Stimulated activated CD4-positive, alpha-beta T cell treated with anti-CD3 and anti-CD28 coated beads, TNF-alpha, amount 100 ng/mL, for 48 hours (primary cell): ENCODE measurements around the gene DCT.

Experiments
- DNase-seq, 3 donors: peaks; one replicate each; pipeline ENCODE4 v3.0.0-alpha.2; 2020; ENCODE audit warnings: low read depth in 3 of 3

The DCT gene

DNA sequence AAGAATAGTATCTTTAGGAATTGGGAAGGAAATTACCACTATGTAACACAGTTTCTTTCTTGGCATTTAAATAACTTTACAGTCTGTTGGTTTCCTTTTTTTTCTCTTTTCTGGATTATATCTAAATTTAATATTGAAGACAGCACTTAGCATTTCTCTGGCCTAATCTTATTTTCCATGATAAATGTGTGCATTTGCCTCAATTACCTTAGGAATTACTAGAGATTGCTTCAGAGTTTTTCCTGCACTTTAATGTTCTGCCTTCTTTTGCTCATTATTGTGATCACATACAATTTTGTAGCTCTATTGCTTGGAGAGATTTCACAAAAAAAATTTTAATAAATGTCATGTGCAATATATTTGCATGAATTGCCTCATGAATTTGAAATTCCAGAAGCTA, 25.1 kb downstream of the DCT start:
- DNase-seq = no peak

DNA sequence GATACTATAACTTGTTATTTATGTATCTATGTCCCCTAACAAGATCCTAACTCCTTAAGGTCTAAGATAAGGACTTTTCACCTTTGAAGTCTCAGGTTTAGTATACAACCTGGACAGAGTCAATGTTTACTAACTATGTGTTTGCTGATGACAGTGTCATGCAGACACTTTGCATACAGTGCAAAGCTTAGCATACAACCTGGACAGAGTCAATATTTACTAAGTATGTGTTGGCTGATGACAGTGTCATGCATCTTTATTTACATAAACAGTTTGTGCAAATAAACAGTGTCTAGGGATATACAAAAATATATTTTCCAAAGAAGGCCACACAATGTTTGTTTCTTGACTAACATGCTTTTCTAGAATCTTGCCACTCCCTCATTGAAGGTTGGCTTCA, 34.7 kb downstream of the DCT start:
- no peak for DNase-seq

DNA sequence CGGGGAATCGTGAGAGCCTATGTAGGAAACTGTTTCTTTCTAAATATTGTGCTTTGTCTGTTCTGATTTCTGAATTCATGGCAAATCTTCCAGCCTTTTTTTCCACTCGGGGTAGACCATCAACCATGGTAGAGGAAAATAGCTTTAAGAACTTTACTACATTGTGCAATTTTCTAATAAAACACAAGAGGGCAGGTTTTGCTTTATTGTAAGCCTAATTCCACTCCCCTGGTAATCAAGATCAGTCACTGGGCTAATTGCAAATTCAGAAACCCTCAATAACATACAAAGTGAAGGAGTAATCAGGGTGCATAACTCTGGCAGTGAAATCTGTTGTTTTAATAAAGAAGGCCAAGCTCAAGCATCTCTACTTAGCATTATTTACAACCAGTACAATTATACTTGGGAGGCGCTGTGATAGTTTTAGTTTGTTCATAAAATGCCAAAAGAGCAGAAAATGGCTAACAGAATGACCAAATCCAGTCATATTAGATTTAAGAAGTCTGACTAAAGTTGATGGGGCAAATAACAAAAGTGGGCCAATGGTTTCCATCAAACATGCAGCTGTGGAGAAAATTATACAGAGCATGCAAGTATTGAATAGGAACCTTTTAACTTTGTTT, 43.8 kb downstream of the DCT start:
- no peak for DNase-seq

DNA sequence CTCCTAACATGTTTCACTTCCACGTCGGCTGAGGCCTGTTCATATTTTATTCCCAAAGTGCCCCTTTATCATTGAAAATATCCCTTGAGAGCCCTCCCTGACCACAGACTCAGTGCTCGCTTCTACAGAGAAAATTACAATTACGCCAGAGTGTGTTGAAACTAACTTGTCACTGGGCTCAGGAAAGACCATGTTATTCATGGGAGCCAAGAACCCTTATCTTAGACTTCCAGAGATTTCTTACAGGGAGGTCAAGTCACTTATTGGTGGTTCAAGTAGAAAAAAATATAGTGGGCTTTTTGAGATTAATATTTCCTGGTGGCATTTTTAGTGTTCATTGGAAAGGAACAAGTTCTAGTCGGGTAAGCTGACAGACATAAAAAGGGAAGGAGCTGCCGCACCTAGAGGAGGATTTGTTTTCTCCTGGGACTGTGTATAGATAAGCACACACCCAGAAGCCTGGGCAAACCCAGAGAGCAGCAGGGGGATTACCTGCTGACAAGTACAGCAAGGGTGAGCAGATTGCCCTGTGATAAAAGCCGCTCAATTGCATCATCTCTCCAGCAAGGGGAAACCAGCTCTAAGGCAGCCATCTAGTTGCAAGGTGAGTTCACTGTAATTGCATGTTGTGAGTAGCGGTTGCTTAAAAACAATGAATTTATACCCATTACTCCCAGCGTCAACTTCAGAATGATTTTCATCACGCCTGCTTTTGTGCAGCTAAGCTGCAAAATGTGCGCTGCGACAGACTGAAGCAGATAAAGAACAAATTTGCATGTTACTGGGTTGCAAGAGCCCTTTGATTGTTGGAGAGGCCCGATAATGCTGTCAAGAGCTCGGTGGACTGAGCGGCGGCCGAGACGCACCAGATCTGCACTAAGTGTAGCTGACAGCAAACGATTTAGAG, 46.2 kb downstream of the DCT start:
- DNase-seq = peak in 1 of 3 donors; percentile 21

DNA sequence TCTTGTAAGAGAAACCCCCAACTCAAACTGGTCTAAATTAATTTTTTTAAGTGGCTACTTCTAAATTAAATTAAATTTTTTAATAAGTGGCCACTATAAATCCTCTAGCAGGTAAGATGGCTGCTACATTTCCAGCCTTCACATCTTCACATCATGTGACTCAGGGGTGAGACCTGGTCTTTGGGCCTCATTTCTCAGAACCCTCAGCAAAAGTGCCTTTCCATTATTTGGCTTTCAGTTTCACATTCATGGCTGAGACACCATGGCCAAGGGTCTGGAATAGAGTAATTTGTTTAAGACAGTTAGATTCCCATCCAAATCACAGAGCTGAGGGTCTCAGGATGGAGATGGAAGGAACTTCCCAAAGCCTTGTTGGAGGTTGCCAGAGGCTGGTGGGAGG, 47.5 kb downstream of the DCT start:
- no peak for DNase-seq

DNA sequence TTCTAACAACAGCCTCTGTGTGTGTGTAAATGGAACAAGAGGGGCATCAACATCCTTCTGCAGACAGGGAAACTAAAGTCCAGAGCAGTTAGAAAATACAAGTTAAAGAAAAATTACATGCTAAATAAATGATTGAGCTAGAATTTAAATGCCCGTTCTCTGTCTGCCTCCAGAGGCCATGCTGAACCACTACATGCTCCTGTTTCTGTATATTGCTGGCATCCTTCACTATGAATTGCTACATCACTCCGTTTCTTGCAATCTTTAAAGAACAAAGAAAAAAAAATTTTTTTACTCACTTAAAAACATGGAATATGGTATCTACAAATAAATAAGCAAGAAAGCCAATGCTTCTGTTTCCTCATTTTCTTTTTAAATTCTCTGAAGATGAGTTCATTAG, 47.9 kb downstream of the DCT start:
- DNase-seq = no peak

DNA sequence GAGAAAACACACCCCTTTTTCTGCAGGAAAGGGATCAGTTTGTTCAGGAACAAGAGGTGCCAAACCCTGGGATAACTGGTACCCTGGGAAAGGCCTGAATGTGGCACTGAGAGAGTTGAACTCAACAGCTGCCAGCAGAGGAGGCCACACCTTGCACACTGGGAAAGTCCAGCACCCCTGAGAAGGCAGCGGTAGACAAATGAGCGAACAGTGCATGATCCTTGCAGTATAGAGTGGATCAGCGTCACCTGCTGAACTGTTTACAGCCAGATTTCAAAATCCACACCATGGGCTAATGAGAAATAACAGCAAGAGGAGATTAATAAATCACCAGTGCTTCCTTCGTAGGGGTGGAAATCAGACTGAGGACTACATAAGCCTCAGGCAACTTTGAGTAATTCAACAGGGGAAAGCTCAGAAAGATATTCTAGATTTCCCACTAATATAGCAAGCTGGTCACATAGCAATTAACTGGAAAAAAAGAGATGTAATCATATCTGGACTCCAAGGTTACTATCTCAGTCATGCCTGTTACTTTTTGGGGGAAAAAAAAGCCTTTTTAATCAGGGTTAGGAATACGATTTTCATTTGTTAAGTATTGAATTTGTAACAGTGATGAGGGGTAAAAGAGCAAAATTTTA, 52.0 kb downstream of the DCT start:
- no peak for DNase-seq

DNA sequence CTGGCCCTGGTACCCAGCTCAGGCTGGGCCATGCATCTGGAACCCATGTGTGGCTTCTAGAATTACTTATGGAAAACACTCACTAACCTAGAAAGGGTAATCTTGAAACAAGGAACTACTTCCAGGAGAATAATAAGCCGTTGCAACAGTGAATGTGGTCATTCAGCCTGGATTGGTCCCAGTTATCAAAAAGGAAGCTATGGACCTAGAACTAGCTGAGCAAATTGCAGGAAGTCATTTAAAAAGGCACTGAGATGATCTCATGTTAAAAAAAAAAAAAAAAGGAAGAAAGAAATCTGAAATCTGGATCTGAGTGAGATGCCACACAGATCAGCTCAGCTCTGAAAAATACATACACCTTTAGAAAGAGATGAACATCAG, 59.6 kb downstream of the DCT start:
- no peak for DNase-seq

DNA sequence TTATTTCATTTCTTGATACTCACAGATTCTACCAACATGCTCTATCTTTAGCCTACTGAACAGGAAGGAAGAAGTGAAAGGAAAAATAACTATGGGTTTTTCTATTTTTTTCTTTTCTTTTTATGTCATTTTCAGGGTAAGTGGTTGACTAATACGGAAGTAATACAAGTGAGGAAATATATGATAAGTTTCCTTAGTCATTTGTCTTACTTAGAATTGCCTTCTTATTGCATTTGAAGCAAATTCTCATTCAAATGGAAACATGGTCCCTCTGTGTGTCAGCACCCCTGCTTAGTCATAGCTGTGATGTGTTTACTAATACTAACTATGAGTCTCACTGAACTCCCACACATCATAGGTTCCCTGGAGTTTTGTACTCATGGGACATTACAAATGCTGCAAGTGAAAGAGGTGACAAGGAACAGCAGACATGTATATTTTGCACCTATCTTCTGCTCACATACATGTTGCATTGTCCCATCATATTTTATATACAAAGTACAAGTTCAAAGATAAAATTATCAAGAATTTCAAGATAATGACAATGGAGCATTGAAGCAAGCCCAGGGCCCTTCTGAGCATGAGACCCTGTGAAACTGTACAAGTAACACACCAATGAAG, 60.1 kb downstream of the DCT start:
- peak in 2 of 3 donors; percentile 17 to 49 for DNase-seq

DNA sequence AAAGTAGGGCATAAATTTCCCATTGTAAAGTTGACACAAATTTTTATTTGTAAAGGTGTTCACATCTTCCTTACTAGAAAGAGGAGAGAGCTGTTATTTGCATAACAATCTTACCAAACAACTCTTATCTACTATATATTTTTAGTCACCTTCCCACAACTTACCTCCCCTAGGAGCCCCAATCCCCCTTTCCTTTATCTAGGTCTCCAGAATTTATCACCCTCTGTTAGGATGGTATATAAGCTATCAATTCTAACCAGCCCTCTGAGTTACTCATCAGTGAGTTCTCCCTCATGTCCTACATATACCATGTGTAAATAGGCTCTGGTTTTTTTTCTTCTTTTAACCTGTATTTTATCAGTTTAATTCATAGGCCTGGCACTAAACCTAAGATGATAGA, 62.2 kb downstream of the DCT start:
- DNase-seq = no peak

DNA sequence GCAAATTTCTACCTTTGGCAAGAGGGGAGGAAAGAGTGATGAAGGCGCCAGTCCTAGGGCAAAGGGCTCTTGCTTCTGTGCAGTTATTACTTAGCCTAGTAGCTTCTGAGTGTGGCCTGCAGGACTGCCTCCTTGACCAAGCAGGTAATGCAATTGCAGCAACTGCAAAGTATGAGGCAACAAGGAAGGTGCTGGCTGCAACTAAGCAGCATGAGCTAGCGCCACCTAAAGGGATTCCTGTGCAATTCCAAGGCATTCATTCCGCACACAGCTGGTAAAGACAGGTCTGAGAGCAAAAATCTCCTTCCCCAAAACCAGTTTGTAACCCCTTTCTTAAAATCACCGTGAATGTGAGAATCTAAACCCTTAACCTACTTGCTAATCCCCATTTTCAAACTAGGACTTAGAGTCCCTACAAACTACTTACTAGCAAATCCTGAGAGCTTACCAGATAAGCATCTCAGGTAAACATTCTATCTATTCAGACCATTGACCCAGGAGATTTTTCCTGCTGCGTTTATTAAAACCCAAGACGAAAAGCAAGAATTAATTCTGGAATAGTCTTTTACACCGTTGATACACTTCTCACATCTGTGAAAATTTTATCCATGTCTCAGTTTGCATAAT, 62.9 kb downstream of the DCT start:
- DNase-seq = no peak

DNA sequence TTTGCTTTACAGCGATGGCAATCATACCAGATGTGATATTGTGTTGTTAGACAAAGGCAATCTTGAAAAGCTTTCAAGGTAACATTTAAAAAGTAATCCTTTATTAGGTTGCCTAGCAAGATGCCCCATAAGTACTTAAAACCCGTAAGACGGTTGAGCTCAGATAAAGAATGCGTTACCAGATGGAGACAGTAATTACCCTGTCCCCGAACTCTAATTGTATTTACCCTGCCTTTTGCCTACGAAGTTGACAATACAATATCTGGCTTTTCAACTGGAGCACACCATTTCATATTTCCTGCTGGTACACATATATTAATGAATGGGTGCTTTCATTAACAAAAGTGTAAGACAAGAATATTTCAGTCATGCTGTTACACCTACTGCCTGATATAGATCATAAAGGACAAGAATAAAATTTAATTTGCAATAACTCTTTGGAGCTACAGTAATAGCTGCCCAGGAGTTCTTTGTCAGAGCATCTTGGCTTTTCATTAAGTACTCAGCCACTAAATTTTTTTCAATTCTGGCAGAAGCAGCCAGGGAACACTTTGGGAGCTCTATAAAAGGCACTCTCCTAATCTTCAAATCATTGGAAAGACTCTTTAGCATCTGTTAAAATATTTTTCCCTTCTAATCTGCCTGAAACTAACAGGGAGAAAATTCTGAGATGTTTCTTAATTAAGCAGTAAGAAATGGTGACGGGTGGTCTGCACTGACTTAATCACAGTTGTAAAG, 63.8 kb downstream of the DCT start:
- DNase-seq = no peak

DNA sequence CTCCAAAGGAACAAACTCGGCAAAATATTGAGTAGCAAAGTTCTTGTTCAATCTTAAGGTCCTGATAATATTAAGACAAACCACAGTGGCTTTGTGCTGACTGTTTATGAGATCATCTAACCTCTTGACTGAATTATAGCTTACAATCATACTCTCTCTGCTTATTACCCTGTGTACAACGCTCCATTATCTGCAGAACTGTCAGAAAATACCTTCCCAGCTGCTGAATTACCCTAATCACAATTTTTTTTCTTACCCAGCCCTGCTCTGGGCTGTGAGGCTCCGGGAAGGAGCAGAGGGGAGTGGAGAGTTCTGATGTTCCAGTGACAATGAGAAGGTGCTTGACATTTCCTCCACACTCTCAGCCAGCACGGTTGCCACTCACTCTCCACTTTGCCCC, 64.8 kb downstream of the DCT start:
- DNase-seq = no peak

DNA sequence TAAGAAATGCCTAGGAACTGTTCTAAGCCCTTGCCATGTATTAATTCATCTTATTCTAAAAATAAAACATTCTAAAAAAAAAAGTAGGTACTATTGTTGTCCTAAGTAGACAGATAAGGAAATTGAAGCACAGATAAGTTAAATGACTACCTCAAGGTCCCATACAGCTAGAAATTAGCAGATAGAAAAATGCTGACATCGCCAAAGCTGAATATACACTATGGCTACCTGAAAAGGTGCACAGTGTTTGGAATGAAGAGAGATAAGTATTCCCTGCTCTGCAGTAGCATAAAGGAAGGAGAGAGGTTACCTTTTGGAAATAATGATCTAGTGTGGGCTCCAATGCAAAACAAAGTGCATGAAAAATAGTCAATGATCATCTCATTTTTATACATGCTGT, 65.3 kb downstream of the DCT start:
- no peak for DNase-seq

DNA sequence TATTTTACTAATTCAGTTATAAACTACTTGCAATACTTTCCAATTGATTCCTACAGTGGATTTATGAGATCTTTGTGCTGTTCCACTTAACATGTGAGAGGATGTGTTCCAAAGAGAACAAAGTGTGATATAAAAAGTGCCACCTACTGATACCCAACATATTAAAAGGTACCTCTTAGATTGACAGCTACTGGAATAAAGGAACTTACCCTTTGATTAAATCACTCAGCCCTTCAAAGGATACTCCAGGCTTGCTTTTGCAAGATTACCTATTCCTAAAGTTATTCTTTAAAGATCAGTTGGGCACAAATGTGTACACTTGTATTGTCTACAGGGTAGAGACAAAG, 65.9 kb downstream of the DCT start:
- no peak for DNase-seq

DNA sequence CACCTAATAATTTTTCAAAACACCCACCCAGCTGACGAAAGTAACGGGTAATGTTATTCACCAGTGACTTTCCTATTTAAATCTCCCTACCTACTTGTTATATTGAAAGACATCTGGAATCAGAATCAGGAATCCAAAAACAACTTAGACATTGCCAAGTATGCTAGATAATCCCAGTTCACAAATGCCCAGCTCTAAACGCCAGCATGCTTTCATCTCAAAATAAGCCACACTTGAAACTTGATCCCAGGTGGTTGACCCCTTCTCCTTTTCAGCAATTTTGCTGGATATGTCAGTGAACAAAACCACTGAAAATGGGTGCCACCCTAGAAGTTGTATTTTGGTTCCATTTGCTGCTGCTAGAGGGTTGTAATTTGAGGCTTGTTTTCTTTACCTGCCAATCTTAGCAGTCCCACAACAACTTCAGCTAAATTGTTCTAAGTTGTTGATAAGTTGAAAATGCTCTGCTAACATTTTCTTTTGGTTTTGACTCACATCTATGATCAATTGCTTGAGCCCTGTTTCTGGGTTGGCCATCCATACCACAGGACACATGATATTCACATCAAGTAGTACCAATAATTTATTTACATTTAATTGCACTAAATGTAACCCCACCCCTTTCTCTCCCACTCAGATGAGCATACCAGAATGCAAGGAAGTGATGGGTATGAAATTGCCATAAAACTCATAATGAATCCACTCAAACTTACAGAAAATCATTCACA, 66.4 kb downstream of the DCT start:
- DNase-seq = no peak

DNA sequence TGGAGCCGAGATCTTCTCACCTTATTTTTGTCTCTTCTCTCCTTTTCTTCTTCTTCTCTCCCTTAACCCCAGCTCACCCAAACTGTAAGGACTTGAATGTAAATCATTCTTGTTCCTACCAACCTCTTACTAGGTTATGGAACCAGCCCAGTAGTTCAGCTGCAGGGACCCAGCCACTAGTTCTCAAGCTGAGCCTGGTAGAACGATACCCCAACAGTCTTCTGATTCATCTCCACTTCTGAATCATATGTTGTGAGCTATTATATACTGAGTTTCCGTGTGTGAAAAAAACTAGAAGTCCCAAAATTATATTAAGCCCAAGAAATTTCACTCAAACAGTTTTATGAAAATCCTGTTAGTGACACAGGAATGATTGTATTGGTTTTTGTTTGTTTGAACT, 67.7 kb downstream of the DCT start:
- peak in 1 of 3 donors; percentile 14 for DNase-seq

DNA sequence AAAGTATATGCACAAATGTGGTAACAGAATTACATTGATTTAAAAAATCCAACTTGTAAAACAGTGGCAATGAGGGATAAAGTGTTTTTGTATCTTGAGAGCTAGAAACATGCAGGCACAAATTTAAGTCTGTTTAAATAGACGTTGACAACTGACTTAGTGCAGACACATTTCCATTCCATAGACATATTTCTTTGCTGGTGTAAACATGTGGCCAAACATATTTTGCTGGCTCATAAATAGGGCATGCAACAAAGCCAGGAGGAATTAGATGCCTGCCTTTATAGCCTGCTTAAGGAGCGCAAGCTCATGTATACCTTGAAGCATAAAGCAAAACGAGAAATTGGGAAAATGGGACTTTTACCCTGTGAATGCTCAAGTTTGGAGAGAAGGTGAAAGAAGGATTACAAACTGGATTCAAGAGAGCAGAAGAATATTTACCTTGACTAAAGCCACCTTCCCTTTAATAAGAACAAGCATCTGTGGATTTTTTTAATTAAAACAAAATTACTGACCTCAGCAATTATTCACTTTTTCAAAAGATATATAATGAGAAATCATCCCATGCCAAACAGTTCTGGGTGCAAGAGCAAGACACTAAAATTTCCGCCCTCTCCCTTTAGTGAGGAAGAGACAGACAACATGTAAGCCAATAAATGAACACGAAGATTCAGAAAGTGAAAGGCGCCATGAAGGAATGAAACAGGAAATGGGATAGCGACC, 71.0 kb downstream of the DCT start:
- DNase-seq = no peak

DNA sequence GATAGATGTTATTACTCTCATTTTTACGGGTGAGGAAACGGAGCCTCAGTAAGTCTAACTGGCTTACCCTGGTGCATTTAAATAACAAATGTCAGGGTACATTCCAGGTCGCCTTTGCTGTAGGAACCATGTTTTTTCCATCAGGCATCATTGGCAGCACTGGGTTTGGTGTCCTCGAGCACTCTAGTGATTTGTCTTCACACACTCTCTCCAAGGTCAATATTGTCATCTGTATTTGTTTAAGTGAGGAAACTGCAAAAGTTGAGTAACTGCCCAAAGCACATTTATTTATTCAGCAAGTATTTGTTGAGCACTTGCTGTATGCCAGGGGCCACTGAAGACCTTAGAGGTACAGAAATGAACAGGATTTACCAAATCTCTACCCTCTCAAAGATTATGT, 78.6 kb downstream of the DCT start:
- DNase-seq = no peak

DNA sequence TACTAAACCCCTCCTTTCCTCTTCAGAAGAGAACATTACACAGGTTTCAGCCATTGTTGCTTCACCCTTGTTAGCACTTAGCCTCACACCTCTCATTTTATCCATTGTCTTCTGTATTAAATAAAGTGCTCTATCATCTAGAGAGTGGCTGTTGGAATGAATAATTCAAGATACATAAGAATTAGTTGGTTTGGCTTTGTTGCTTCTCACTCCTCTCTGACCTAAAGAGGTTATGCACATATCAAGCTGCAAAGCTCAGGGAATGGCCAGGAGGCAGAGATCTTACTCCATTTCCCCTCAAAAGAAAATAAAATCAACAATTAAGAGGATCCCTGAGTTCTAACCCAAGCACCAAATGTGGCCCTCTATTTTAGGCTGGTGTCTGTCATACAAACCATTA, 79.7 kb downstream of the DCT start:
- no peak for DNase-seq
